Raji (cell line): Measurements from ENCODE around the gene KCNK13.

Experiments used
- POLR2A ChIP-seq: IDR thresholded peaks from 2 replicates; pipeline ENCODE4 v1.6.1; 2011; ENCODE audit warnings: low read depth, low read length, control low read depth; ENCODE audit not compliant: insufficient read depth

Gene KCNK13

DNA sequence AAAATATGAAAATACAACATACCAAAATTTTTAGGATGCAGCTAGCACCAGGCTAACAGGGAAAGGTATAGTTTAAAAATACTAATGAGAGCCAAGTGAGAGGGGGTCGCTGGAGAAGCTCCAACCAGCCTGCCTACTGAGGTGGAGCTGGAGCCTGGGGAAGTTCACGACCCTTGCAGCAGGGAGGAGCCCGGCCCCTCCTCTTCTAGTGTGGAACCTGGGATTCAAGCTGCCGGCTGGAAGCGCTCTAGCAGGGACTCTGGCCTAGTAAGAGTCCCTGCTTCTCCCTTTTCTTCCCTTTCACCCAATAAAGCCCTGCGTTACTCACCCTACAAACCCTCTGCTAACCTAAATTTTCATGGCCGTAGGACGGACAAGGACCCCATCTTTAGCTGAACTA lies 5.0 kb upstream of the KCNK13 start:
- TF ChIP-seq POLR2A: no peak

- no peak for TF ChIP-seq POLR2A
Measured at GRCh38 chr14:90058876-90059458, 2.8 kb upstream of the KCNK13 start.

DNA sequence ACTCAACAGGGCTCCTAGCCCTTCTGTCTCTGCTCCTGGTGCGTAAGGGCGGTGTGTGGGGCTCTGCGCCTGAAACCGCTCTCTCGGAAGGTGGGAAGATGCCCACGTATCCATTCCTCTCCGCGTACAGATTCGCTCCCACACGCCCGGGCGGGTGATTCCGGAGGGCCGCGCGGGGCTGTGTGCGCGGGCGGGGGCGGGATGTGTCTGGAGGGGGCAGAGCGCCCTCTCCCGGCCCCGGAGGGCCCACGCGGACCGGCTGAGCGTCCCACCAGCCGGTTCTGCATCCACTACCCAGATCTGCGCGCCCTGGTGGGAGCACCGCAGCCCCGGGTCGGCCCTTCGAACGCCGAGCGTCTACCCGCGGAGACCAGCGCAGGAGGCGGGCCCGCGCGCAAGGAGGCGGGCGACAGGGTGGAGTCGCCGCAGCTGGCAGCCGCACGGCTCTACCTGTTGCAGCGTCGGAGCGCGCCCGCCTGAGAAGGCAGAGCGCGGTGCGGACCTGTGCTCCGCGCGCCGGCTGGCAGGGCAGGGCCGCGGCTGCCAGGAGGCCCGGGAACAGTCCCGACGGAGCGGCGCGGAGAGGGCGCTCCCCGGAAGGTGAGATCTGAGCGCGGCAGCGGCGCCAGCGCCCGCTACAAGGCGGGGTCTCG lies 1.4 kb upstream of the KCNK13 start:
- no peak for TF ChIP-seq POLR2A

DNA sequence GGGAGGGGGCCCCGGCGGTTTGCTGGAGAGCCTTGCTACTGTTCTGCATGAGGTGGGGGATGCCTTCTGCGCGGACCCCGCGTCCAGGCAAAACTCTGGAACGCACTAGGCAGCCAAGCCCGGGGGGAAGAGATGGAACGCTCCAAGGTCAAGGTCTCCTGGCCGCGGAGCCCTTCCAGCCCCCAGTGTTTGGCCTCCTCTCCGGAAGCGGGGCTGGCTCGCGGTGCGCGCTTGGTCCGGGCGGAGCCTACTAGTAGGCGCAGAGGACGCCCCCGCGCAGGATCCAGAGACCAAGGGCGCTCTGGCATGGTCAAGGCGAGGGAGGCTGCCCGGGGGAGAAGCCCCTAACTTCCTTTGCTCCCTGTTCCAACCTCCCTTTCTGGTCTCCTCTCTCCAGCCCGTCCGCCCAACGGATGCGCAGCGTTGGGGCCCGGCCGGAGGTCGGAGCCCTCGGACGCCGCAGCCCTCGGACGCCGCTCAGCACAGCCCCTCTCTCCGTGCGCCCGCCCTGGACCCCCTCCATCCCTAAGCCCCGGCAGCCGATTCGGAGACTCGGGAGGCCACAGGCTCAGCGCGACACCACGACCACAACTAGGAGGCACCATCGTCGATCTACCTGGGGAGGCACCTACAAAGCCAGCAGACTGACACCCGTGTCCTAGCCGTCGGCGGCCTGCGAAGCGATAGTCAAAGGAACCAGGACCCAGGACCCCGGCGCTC lies 669 bp upstream of the KCNK13 start:
- no peak for TF ChIP-seq POLR2A

- no peak for TF ChIP-seq POLR2A
Measured at GRCh38 chr14:90062127-90062794, 467 bp downstream of the KCNK13 start.

- no peak for TF ChIP-seq POLR2A
Measured at GRCh38 chr14:90062822-90063539, 1.2 kb downstream of the KCNK13 start.

DNA sequence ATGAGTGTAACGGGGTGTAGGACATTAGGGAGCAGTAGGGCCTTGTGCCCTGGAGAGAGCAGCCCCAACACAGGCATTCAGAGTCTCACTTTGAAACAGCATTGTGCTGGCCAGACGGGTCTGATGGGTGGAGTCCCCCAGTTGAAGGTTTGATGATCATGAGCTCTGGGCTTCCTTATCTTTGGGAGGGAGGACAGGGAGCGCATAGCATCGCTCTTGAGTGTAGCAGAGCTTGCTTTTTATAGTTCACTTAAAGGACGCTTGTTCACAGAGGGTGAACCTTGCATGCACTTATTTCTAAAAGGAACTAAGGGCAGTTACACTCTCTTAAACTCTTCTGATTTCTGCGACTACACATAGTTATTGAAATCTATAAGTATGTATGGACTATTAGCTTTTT lies 10.6 kb downstream of the KCNK13 start:
- TF ChIP-seq POLR2A: no peak

GRCh38 chr14:90079576-90079975 lies 17.8 kb downstream of the KCNK13 start:
- no peak for TF ChIP-seq POLR2A

GRCh38 chr14:90087433-90087832 lies 25.6 kb downstream of the KCNK13 start:
- TF ChIP-seq POLR2A: no peak

GRCh38 chr14:90088176-90088575 lies 26.4 kb downstream of the KCNK13 start:
- TF ChIP-seq POLR2A: no peak

DNA sequence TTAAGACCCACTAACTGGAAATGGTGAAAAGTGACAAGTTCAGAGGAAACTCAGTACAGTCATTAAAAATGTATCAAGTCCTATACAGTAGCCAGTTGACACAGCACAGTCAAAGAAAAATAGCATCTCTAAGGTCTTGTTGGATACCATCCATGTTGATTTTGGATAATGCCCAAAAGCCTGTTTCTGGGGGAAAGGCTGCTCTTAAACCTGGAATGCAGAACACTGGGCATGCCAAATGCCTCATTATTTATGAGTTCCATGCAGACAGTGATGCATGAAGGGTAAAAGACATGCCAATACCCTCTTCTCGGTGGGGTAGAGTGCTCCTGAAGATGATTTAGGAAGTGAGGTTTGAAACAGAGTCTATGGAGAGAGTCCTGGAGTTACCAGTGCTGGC lies 29.6 kb downstream of the KCNK13 start:
- TF ChIP-seq POLR2A: no peak

GRCh38 chr14:90093942-90094595 lies 32.3 kb downstream of the KCNK13 start:
- no peak for TF ChIP-seq POLR2A

GRCh38 chr14:90095096-90095495 lies 33.3 kb downstream of the KCNK13 start:
- no peak for TF ChIP-seq POLR2A

GRCh38 chr14:90096566-90096965 lies 34.8 kb downstream of the KCNK13 start:
- no peak for TF ChIP-seq POLR2A

DNA sequence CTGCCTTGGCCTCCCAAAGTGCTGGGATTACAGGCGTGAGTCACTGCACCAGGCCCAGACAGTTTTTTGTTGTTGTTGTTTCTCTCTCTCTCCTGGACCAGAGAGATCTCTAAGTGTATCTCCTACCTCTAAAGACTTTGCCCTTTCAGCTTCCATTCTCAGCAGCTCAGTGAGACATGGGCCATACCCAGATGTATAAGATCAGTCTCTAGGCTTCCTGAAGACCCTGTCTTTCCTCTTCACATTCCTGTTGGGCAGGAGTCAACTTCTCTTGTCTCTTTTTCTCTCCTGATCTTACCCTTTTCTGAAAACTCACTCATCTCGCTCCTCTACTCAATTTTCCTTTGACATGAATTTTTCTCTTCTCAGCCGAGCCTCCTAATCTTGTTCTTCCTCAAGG lies 42.0 kb downstream of the KCNK13 start:
- no peak for TF ChIP-seq POLR2A
